EL (cell line): ENCODE measurements around the gene FNBP1.

ENCODE experiments used
- DNase-seq: peaks from one replicate; pipeline ENCODE4 v3.0.0-alpha.2; 2016

FNBP1 gene

GRCh38 chr9:129871046-129871445 lies 171.9 kb downstream of the FNBP1 start:
- DNase-seq, result no peak

GRCh38 chr9:129869585-129870501 lies 173.1 kb downstream of the FNBP1 start:
- no peak for DNase-seq

- no peak for DNase-seq
Observed at GRCh38 chr9:129868872-129869486, 174.0 kb downstream of the FNBP1 start.

GRCh38 chr9:129868023-129868871 lies 174.7 kb downstream of the FNBP1 start:
- DNase-seq, result no peak

GRCh38 chr9:129867136-129868022 lies 175.6 kb downstream of the FNBP1 start:
- no peak for DNase-seq

- DNase-seq, result no peak
Observed at GRCh38 chr9:129866394-129867135, 176.4 kb downstream of the FNBP1 start.

GRCh38 chr9:129865668-129866320 lies 177.2 kb downstream of the FNBP1 start:
- no peak for DNase-seq

GRCh38 chr9:129864991-129865647 lies 177.9 kb downstream of the FNBP1 start:
- DNase-seq, result no peak

GRCh38 chr9:129863059-129863690 lies 179.8 kb downstream of the FNBP1 start:
- peak; percentile 89 for DNase-seq

- DNase-seq, result no peak
Observed at GRCh38 chr9:129861447-129861827, 181.6 kb downstream of the FNBP1 start.

- DNase-seq, result no peak
Observed at GRCh38 chr9:129860653-129861446, 182.1 kb downstream of the FNBP1 start.

- DNase-seq, result no peak
Observed at GRCh38 chr9:129858167-129858962, 184.6 kb downstream of the FNBP1 start.

- DNase-seq, result no peak
Observed at GRCh38 chr9:129857207-129857606, 185.8 kb downstream of the FNBP1 start.

- DNase-seq, result no peak
Observed at GRCh38 chr9:129854588-129855110, 188.3 kb downstream of the FNBP1 start.

GRCh38 chr9:129853614-129854013 lies 189.4 kb downstream of the FNBP1 start:
- no peak for DNase-seq

GRCh38 chr9:129852579-129852978 lies 190.4 kb downstream of the FNBP1 start:
- no peak for DNase-seq

GRCh38 chr9:129851821-129852220 lies 191.2 kb downstream of the FNBP1 start:
- DNase-seq, result no peak
